Glutamatergic neuron (in vitro differentiated cells): ENCODE measurements around the gene MTHFD2L. TPM values are rescaled to one million over a fixed set of nuclear protein-coding genes. Genes with fewer than 3 reads are reported as not detected.

Source experiments
- DNase-seq: peaks from one replicate; pipeline ENCODE4 v3.0.0; 2022
- H3K27ac Mint-ChIP-seq: one replicate; pipeline ENCODE4 v1.8.0; 2020; ENCODE audit warnings: mild to moderate bottlenecking, mixed read lengths, inconsistent platforms; ENCODE audit not compliant: unreplicated experiment
- H3K27me3 Mint-ChIP-seq: one replicate; pipeline ENCODE4 v1.8.0; 2020; ENCODE audit warnings: mild to moderate bottlenecking, moderate library complexity, mixed read lengths, inconsistent platforms; ENCODE audit not compliant: unreplicated experiment
- H3K36me3 Mint-ChIP-seq: one replicate; pipeline ENCODE4 v1.8.0; 2020; ENCODE audit warnings: mild to moderate bottlenecking, mixed read lengths, inconsistent platforms; ENCODE audit not compliant: unreplicated experiment
- H3K4me1 Mint-ChIP-seq: one replicate; pipeline ENCODE4 v1.8.0; 2020; ENCODE audit warnings: mild to moderate bottlenecking, low read depth, mixed read lengths, inconsistent platforms; ENCODE audit not compliant: unreplicated experiment
- H3K4me3 Mint-ChIP-seq: one replicate; pipeline ENCODE4 v1.8.0; 2020; ENCODE audit warnings: mild to moderate bottlenecking, mixed read lengths, inconsistent platforms; ENCODE audit not compliant: unreplicated experiment
- H3K9me3 Mint-ChIP-seq: one replicate; pipeline ENCODE4 v1.8.0; 2020; ENCODE audit warnings: mild to moderate bottlenecking, moderate library complexity, mixed read lengths, inconsistent platforms; ENCODE audit not compliant: unreplicated experiment
- CTCF ChIP-seq: fragments of 200-600 bp; sonication (generic); IDR thresholded peaks from one replicate; pipeline ENCODE4 v1.5.0; 2021; ENCODE audit not compliant: partially characterized antibody, unreplicated experiment
- total RNA-seq: library from RNA; stranded (reverse); fragmentation: NEBNext Ultra II Directional; extraction: Animal tissue kit (Norgen Biotek cat#: 25700); gene quantifications from one replicate; pipeline ENCODE4 v1.2.1, GENCODE V29; 2021; ENCODE audit not compliant: unreplicated experiment

The MTHFD2L gene
- total RNA-seq, 1 donor from 2014 or later: 14.0 TPM

- H3K27ac Mint-ChIP-seq: no peak overlapping the region
- DNase-seq: no peak
- TF ChIP-seq CTCF: no peak
- H3K36me3 Mint-ChIP-seq: no peaks in the 10 kb centered on the region
- no peaks in the 10 kb centered on the region for H3K27me3 Mint-ChIP-seq
- H3K4me1 Mint-ChIP-seq: no peaks in the 10 kb centered on the region
- H3K4me3 Mint-ChIP-seq: no peak overlapping the region
- no peaks in the 10 kb centered on the region for H3K9me3 Mint-ChIP-seq
Measured at GRCh38 chr4:74267998-74268606, 110.2 kb downstream of the MTHFD2L start.

GRCh38 chr4:74268643-74269042 is 110.7 kb downstream of the MTHFD2L start:
- Mint-ChIP-seq H3K4me1 (no peaks in the 10 kb centered on the region), H3K9me3 (no peaks in the 10 kb centered on the region), H3K27ac (no peak overlapping the region), H3K36me3 (no peaks in the 10 kb centered on the region), H3K27me3 (no peaks in the 10 kb centered on the region), H3K4me3 (no peak overlapping the region)
- no peak for DNase-seq
- no peak for TF ChIP-seq CTCF

- no peak overlapping the region for H3K4me3 Mint-ChIP-seq
- no peaks in the 10 kb centered on the region for H3K9me3 Mint-ChIP-seq
- TF ChIP-seq CTCF: no peak
- H3K27ac Mint-ChIP-seq: no peak overlapping the region
- H3K4me1 Mint-ChIP-seq: no peaks in the 10 kb centered on the region
- DNase-seq: no peak
- H3K36me3 Mint-ChIP-seq: no peaks in the 10 kb centered on the region
- peaks cover 1% of the 10 kb centered on the region for H3K27me3 Mint-ChIP-seq
Measured at GRCh38 chr4:74278490-74278889, 120.6 kb downstream of the MTHFD2L start.

GRCh38 chr4:74279716-74280115 is 121.8 kb downstream of the MTHFD2L start:
- H3K27me3 Mint-ChIP-seq: peaks cover 1% of the 10 kb centered on the region

More at GRCh38 chr4:74279716-74280115, 121.8 kb downstream of the MTHFD2L start:
- no peak for DNase-seq
- H3K4me1 Mint-ChIP-seq: no peaks in the 10 kb centered on the region
- no peak overlapping the region for H3K27ac Mint-ChIP-seq
- no peaks in the 10 kb centered on the region for H3K36me3 Mint-ChIP-seq
- no peaks in the 10 kb centered on the region for H3K9me3 Mint-ChIP-seq
- no peak overlapping the region for H3K4me3 Mint-ChIP-seq
- TF ChIP-seq CTCF: no peak
